SK-N-MC (cell line): ENCODE data around the gene FARS2.

Experiments
- EZH2 ChIP-seq: fragments of 200-600 bp; sonication (generic); IDR thresholded peaks from one replicate; pipeline ENCODE4 v1.6.1; 2017; ENCODE audit warnings: antibody characterized with exemption
- POLR2AphosphoS5 ChIP-seq: IDR thresholded peaks from 2 replicates; pipeline ENCODE4 v1.6.1; 2012; ENCODE audit warnings: mild to moderate bottlenecking, low read depth, low read length, borderline replicate concordance

DNA sequence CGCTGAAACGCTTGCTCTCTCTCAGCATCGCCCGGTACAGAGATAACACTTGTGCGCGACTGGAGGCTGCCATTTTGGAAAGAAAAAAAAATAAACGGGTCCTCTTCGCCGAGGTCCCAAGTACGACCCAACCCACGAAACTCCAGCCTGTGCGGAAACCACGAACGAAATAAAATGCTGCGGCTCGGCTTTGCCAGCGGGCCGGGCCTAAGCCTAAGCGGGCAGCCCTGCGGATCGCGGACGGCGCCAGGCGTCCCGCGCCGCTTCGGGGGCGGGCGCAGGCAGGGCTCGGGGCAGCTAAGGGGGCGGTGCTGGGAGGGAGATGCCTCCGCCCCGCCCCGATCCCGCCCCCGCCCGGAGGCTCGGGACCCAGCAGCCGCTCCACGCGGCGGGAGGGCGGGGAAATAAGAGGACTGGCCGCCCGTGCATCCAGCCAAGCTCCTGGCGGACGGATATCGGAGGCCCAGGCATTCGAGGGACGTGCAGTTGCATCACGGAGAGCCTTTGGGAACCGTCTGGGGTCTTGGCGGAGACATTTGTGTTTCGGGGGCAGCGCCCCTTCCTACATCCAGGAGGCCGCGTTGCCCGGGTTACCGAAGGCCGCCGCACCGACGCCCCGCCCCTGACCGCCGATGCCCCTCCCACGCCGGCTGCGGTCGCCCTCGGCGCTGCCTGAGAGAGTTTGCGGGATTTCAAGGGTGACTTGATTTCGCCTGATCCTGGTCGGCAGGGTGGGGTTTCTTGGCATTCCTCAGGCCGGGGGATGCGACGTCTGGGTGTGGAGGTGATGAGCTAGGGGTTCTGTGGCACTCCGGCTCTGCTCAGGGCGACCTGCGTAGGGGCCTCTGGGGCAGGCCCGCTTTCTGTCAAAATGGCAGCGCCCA is at the start of gene FARS2, which contains the start of gene LYRM4:
- TF ChIP-seq EZH2 (no peak), POLR2AphosphoS5 (peak; percentile 71)
